ENCODE data around the gene HK1. TPM values are rescaled to one million over a fixed set of nuclear protein-coding genes. Genes with fewer than 3 reads are reported as not detected.

HK1 gene
- total and polyA plus RNA-seq, 4 donors, result 1.8 to 166 (median 7.4) TPM

- H3K4me3 ChIP-seq (ENCODE audit: low read depth in 1 of 3, low read length in 3 of 3), result no peak overlapping the region
- H3K36me3 ChIP-seq (ENCODE audit: control insufficient read depth in 4 of 4, insufficient read depth in 3 of 4, low read depth in 1 of 4, low read length in 3 of 4), result no peaks in the 10 kb centered on the region
- 86% methylated on average over 8 of the region's 8 CpGs for WGBS
- TF ChIP-seq MAX (IDR thresholded peaks at IDR 0.05), result no peak
- no peak for TF ChIP-seq HNF4G (IDR thresholded peaks at IDR 0.05)
- no peak for TF ChIP-seq GABPA (IDR thresholded peaks at IDR 0.05 in 1 of 2, conservative IDR thresholded peaks at IDR 0.05 in 1 of 2)
- no peak for TF ChIP-seq TAF1 (conservative IDR thresholded peaks at IDR 0.05)
- TF ChIP-seq RAD21 (IDR thresholded peaks at IDR 0.05), result no peak
- TF ChIP-seq ATF3 (IDR thresholded peaks at IDR 0.05), result no peak
- no peak for TF ChIP-seq NR2F2 (IDR thresholded peaks at IDR 0.05)
- TF ChIP-seq SP1 (IDR thresholded peaks at IDR 0.05), result no peak
- no peak for TF ChIP-seq RXRA (IDR thresholded peaks at IDR 0.05)
- no peak for TF ChIP-seq FOXA2 (IDR thresholded peaks at IDR 0.05)
- no peak for TF ChIP-seq FOXA1 (IDR thresholded peaks at IDR 0.05)
- H3K27ac ChIP-seq (ENCODE audit: low read depth in 1 of 2, low read length in 2 of 2), result no peak overlapping the region
- no peaks in the 10 kb centered on the region for H3K9me3 ChIP-seq (ENCODE audit: control insufficient read depth in 4 of 4, low read length in 3 of 4)
- H3K4me1 ChIP-seq (ENCODE audit: control insufficient read depth in 4 of 4, insufficient read depth in 4 of 4, low read length in 3 of 4), result no peaks in the 10 kb centered on the region
- no peak for DNase-seq (ENCODE audit: low spot score)
- no peak overlapping the region for H3K9ac ChIP-seq (ENCODE audit: low read depth in 1 of 2, low read length in 2 of 2)
- H3K27me3 ChIP-seq (ENCODE audit: control insufficient read depth in 4 of 4, insufficient read depth in 4 of 4, low read length in 3 of 4), result no peaks in the 10 kb centered on the region
These were observed 75.8 kb downstream of the HK1 start for GRCh38 chr10:69353977-69354635.

- no peak overlapping the region for H3K4me3 ChIP-seq (ENCODE audit: low read depth in 1 of 3, low read length in 3 of 3)
- no peaks in the 10 kb centered on the region for H3K36me3 ChIP-seq (ENCODE audit: control insufficient read depth in 4 of 4, insufficient read depth in 3 of 4, low read depth in 1 of 4, low read length in 3 of 4)
- WGBS, result 93% methylated on average over 2 of the region's 2 CpGs
- H3K4me1 ChIP-seq (ENCODE audit: control insufficient read depth in 4 of 4, insufficient read depth in 4 of 4, low read length in 3 of 4), result peaks cover 1 to 7% (median 4%) of the 10 kb centered on the region in 4 donors
- H3K9ac ChIP-seq (ENCODE audit: low read depth in 1 of 2, low read length in 2 of 2), result no peak overlapping the region
- no peaks in the 10 kb centered on the region for H3K9me3 ChIP-seq (ENCODE audit: control insufficient read depth in 4 of 4, low read length in 3 of 4)
- H3K27me3 ChIP-seq (ENCODE audit: control insufficient read depth in 4 of 4, insufficient read depth in 4 of 4, low read length in 3 of 4), result no peaks in the 10 kb centered on the region
- H3K27ac ChIP-seq (ENCODE audit: low read depth in 1 of 2, low read length in 2 of 2), result no peak overlapping the region
- DNase-seq (ENCODE audit: low spot score), result no peak
- TF ChIP-seq RXRA (IDR thresholded peaks at IDR 0.05) (no peak), MAX (IDR thresholded peaks at IDR 0.05) (no peak), ATF3 (IDR thresholded peaks at IDR 0.05) (no peak), RAD21 (IDR thresholded peaks at IDR 0.05) (no peak), NR2F2 (IDR thresholded peaks at IDR 0.05) (no peak), CTCF (IDR thresholded peaks at IDR 0.05; ENCODE audit: low read depth, low read length, missing input control) (no peak), GABPA (IDR thresholded peaks at IDR 0.05 in 1 of 2, conservative IDR thresholded peaks at IDR 0.05 in 1 of 2) (no peak), FOXA2 (IDR thresholded peaks at IDR 0.05) (no peak), SP1 (IDR thresholded peaks at IDR 0.05) (no peak), HNF4G (IDR thresholded peaks at IDR 0.05) (no peak), ZBTB33 (IDR thresholded peaks at IDR 0.05) (no peak), HNF4A (conservative IDR thresholded peaks at IDR 0.05) (no peak), YY1 (IDR thresholded peaks at IDR 0.05) (no peak), FOXA1 (IDR thresholded peaks at IDR 0.05) (no peak), JUND (IDR thresholded peaks at IDR 0.05) (no peak), TAF1 (conservative IDR thresholded peaks at IDR 0.05) (no peak), EGR1 (IDR thresholded peaks at IDR 0.05; ENCODE audit: low read depth in 2 of 2) (no peak)
These were observed 77.9 kb downstream of the HK1 start for GRCh38 chr10:69356187-69356586.

Measured in liver (tissue), 9 donors.